NCI-H460 (cell line): Measurements from ENCODE around the gene GALR3. TPM values are rescaled to one million over a fixed set of nuclear protein-coding genes. Genes with fewer than 3 reads are reported as not detected.
"Not testable (repeated sequence)": the region's sequence is repeated elsewhere in the genome, so short reads cannot be mapped to it uniquely, and the experiment has no call there.

Experiments used
- DNase-seq: peaks from one replicate; pipeline ENCODE4 v3.0.0-alpha.2; 2016; ENCODE audit warnings: low read depth; ENCODE audit errors: extremely low read depth
- polyA plus RNA-seq: library from polyadenylated mRNA; depleted of rRNA; stranded (reverse); fragments of >200 nt; gene quantifications from 2 replicates; pipeline ENCODE4 v1.2.3, GENCODE V29; 2014; cell fraction: nucleus; rRNA removed
- total RNA-seq: library from RNA; depleted of rRNA; stranded (reverse); fragments of >200 nt; shearing (Covaris generic); gene quantifications from 2 replicates; pipeline ENCODE4 v1.2.3, GENCODE V29; 2014; rRNA removed

Gene GALR3, protein sequence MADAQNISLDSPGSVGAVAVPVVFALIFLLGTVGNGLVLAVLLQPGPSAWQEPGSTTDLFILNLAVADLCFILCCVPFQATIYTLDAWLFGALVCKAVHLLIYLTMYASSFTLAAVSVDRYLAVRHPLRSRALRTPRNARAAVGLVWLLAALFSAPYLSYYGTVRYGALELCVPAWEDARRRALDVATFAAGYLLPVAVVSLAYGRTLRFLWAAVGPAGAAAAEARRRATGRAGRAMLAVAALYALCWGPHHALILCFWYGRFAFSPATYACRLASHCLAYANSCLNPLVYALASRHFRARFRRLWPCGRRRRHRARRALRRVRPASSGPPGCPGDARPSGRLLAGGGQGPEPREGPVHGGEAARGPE
- not detected in 2 replicates for total RNA-seq
- not detected in 2 replicates for polyA plus RNA-seq

GRCh38 chr22:37823134-37823985 lies at the start of gene GALR3:
GALR3 (plus strand) TSS chr22:37823382; CDS start chr22:37823407, 25 bp downstream.
- DNase-seq: no peak

DNA sequence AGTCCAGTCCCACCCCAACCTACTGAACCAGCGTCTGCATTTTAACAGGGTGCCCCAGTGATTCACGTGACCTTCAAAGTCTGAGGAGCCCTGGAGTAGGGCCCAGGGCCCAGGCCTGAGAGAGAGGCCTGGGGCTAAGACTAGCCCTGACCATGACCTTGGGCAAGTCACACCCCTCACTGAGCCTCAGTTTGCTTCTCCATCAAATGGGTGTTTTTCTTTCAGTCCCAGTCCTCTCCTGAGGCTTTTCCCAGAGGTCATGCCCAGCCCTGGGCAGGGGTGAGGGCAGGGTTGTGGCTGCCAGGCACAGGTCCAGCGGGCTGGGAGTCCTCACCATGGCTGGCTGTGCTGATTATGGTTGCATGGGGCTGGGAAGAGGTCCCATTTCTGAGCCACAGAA lies 48.5 kb upstream of the GALR3 start:
- DNase-seq: no peak

GRCh38 chr22:37775785-37776638 lies 47.2 kb upstream of the GALR3 start:
- no peak for DNase-seq

DNA sequence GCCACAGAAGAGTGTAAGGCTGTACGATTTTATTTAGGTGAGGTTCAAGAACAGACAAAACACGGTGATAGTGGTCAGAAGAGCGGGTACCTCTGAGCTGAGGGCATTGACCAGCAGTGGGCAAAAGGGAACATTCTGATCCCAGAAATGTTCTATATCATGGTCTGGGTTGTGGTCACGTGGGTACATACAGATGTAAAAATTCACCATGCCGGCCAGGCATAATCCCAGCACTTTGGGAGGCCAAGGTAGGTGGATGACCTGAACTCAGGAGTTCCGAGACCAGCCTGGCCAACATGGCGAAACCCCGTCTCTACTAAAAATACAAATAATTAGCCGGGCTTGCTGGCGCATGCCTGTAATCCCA lies 46.6 kb upstream of the GALR3 start:
- DNase-seq: no peak

- DNase-seq: no peak
These were observed 46.0 kb upstream of the GALR3 start for GRCh38 chr22:37777122-37777687.

- DNase-seq: no peak
These were observed 44.7 kb upstream of the GALR3 start for GRCh38 chr22:37778370-37779009.

GRCh38 chr22:37781434-37782059 lies 41.6 kb upstream of the GALR3 start:
- DNase-seq: no peak

DNA sequence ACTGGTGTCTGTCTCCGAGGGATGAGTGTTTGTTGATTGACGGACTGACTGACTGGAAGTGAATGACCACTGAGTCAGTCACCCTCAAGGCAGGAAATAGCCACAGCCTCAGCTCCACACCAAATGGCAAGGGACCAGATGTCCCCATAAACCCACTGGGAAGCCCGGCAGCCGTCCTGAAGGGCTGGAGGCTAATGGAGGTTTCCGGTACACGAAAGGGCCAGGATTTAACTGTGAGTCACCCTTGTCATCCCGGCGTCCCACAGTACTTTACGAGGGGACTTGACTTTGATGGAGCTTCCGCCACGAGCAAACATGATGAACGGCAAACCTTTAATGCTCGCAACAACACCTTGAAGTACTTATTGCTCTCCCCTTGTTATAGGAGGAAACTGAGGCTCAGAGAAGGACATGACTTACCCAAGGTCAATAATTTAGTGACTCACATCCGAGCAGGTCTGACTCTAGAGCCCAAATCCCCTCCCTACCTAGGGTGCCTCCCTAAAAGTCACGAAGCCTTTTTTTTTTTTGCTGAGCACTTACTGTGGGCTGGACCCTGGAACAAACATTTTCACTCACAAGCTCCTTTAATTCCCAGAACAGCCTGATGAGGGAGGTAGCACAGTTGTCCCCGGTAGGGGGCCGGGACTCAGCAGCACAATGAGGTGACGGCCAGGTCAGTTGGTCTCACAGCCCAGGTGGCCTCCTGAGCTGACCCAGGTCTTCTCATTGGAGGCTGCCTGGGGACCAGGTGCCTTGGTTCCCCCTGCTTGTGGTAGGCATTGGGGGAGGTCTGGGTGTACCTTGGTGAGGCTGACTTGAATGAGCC lies 40.6 kb upstream of the GALR3 start:
- no peak for DNase-seq

DNA sequence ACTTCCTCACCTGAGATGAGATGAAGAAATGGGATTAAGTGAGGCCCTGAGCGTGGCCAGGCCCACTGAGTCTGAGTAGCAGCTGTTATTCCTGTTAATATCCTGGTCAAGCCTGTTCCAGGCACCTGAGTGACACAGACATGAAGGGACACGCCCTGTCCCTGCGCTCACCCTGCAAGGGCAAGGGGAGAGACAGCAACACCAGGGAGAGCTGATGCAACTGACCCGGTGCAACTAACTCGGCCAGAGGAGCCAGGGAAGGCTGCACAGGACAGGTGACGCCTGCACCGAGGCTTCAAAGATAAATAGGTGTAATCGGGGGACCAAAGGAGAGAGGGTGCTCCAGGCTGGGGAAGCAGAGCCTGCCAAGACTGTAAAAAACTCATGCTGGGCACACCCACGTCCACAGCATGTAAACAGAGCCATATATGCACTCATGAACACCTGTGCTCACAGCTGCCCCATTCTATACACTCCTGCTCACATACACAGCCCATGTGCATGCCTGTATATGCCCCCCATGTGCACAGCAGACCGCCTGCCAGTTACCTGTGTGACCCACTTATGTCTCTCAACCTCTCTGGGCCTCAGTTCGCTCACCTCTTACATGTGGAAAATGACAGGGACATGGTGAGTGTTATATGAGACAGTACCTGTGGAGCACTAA lies 38.2 kb upstream of the GALR3 start:
- no peak for DNase-seq

GRCh38 chr22:37790234-37790633 lies 32.9 kb upstream of the GALR3 start:
- DNase-seq: no peak

- DNase-seq: no peak
These were observed 30.7 kb upstream of the GALR3 start for GRCh38 chr22:37792494-37792893.

GRCh38 chr22:37794376-37794775 lies 28.8 kb upstream of the GALR3 start:
- no peak for DNase-seq

- DNase-seq: no peak
These were observed 27.1 kb upstream of the GALR3 start for GRCh38 chr22:37796079-37796478.

- not testable (repeated sequence) for DNase-seq
These were observed 25.9 kb upstream of the GALR3 start for GRCh38 chr22:37797259-37797658.

DNA sequence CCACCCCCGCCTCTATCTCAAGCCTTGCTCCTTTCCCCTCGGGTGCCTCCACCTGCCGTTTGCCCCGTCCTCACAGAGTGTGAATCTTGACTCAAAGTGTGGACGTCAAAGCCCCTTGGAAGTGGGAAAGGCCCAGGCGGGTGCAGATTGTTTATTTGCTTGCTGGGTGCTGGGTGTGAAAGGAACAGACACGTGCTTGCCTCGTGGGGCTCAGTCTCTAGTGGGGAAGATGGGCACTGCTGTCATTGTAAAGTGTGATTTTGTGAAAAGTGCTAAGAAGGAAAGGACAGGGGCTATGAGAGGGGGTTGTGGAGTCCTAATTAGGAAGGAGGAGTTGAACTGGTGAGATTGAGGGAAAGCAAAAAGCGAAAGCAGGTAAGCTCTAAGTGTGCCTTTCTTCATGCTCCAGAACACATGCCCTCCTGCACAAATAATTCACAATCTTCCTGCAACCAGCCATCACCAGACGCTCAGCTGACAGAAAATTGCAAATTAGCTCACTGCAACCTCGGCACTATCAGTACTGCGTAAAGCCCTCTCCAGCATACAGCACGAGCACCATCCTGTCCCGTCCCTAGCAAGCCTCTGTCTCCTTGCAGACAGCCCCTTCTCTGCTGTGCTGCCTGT lies 25.2 kb upstream of the GALR3 start:
- no peak for DNase-seq

- not testable (repeated sequence) for DNase-seq
These were observed 23.2 kb upstream of the GALR3 start for GRCh38 chr22:37799979-37800378.

DNA sequence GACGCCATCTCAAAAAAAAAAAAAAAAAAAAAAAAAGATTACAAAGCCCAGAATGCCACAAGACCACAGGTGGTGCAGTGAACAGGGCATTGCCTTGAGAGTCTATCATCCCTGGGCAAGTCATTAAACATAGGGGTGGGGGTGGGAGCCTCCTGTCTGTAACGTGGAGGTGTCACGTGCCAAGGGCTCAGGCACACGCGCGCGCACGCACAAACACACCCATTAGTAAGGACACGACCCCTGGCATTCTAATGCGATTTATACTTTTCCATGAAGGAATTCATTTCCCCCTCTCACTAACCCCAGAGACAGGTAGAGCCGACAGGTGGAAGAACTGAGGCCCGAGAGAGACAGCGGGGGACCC lies 21.3 kb upstream of the GALR3 start:
- DNase-seq: no peak
